H1 (cell line): ENCODE results near the gene PLA2G4A. TPM values are rescaled to one million over a fixed set of nuclear protein-coding genes. Genes with fewer than 3 reads are reported as not detected.

Experiments used
- BACH1 ChIP-seq: IDR thresholded peaks from 2 replicates; pipeline ENCODE4 v1.6.1; 2012; ENCODE audit warnings: low read length, improper control_type of control experiment
- BRCA1 ChIP-seq: IDR thresholded peaks from 2 replicates; pipeline ENCODE4 v1.6.1; 2012; ENCODE audit warnings: low read depth, low read length, improper control_type of control experiment
- CEBPB ChIP-seq: IDR thresholded peaks from 2 replicates; pipeline ENCODE4 v1.6.1; 2012; ENCODE audit warnings: low read depth, low read length
- EP300 ChIP-seq, 2 experiments: IDR thresholded peaks; 1 replicate in 1 of 2; 2 replicates in 1 of 2; pipeline ENCODE4 v1.6.1; 2011 to 2012; ENCODE audit warnings: low read depth in 2 of 2, low read length in 2 of 2, mild to moderate bottlenecking in 2 of 2, borderline replicate concordance in 1 of 2, inconsistent platforms in 1 of 2, moderate library complexity in 1 of 2
- SIN3A ChIP-seq, 2 experiments: IDR thresholded peaks in 1 of 2; conservative IDR thresholded peaks in 1 of 2; 2 replicates each; pipeline ENCODE4 v1.6.1; 2011 to 2012; ENCODE audit warnings: low read length in 2 of 2, improper control_type of control experiment in 1 of 2, low read depth in 1 of 2, mild to moderate bottlenecking in 1 of 2
- polyA plus RNA-seq, 7 experiments: library from polyadenylated mRNA; depleted of rRNA in 3 of 7; stranded (reverse) in 5 of 7; unstranded in 2 of 7; fragments of >200 nt in 5 of 7; fragments of 200-250 nt in 2 of 7; gene quantifications; 1 replicate in 5 of 7; 2 replicates in 1 of 7; 4 replicates in 1 of 7; pipeline versions ENCODE4 v1.2.1 to v1.2.3, GENCODE V29; 2011 to 2013; ENCODE audit warnings: missing spikeins in 2 of 7, mixed read lengths in 2 of 7
- total RNA-seq: library from RNA; stranded (reverse); fragmentation: NEBNext Ultra II Directional; extraction: Animal tissue kit (Norgen Biotek cat#: 25700); gene quantifications from 2 replicates; pipeline ENCODE4 v1.2.1, GENCODE V29; 2021
- TF ChIP-seq, protein P1 (sequence below): fragments of 300-600 bp; sonication (generic); IDR thresholded peaks from 2 replicates; pipeline ENCODE4 v1.7.1; 2012; ENCODE audit warnings: low read length, moderate library complexity, mild to moderate bottlenecking, inconsistent platforms; ENCODE audit not compliant: insufficient replicate concordance

PLA2G4A gene
- total and polyA plus RNA-seq, 2 of the 8 experiments (the other 6 are each of a cell fraction or from before 2014, with no cell fraction given), result 0.63 to 1.4 TPM

DNA sequence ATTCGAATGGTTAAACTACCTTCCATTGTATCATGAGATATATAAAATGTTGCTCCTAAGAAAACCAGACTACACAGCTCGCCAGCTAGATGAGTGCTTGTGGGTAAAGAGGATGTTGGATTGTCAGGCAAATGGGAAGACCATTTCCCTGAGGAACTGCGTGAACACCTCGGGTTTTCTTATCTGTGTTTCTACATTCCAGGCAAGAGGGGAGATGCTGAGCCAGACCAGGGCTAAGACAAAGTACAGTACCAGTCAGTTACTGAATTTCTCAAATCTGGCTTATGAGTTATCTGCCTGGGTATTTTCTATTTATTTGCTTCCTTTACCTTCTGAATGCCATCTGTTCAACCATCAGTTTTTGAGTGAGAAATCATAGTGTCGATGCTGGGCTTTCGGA is 170.8 kb downstream of the PLA2G4A start (continued):
- TF ChIP-seq EP300 (IDR thresholded peaks at IDR 0.05; ENCODE audit: borderline replicate concordance in 1 of 2, low read depth in 2 of 2, low read length in 2 of 2), result no peak
- TF ChIP-seq, protein P1, sequence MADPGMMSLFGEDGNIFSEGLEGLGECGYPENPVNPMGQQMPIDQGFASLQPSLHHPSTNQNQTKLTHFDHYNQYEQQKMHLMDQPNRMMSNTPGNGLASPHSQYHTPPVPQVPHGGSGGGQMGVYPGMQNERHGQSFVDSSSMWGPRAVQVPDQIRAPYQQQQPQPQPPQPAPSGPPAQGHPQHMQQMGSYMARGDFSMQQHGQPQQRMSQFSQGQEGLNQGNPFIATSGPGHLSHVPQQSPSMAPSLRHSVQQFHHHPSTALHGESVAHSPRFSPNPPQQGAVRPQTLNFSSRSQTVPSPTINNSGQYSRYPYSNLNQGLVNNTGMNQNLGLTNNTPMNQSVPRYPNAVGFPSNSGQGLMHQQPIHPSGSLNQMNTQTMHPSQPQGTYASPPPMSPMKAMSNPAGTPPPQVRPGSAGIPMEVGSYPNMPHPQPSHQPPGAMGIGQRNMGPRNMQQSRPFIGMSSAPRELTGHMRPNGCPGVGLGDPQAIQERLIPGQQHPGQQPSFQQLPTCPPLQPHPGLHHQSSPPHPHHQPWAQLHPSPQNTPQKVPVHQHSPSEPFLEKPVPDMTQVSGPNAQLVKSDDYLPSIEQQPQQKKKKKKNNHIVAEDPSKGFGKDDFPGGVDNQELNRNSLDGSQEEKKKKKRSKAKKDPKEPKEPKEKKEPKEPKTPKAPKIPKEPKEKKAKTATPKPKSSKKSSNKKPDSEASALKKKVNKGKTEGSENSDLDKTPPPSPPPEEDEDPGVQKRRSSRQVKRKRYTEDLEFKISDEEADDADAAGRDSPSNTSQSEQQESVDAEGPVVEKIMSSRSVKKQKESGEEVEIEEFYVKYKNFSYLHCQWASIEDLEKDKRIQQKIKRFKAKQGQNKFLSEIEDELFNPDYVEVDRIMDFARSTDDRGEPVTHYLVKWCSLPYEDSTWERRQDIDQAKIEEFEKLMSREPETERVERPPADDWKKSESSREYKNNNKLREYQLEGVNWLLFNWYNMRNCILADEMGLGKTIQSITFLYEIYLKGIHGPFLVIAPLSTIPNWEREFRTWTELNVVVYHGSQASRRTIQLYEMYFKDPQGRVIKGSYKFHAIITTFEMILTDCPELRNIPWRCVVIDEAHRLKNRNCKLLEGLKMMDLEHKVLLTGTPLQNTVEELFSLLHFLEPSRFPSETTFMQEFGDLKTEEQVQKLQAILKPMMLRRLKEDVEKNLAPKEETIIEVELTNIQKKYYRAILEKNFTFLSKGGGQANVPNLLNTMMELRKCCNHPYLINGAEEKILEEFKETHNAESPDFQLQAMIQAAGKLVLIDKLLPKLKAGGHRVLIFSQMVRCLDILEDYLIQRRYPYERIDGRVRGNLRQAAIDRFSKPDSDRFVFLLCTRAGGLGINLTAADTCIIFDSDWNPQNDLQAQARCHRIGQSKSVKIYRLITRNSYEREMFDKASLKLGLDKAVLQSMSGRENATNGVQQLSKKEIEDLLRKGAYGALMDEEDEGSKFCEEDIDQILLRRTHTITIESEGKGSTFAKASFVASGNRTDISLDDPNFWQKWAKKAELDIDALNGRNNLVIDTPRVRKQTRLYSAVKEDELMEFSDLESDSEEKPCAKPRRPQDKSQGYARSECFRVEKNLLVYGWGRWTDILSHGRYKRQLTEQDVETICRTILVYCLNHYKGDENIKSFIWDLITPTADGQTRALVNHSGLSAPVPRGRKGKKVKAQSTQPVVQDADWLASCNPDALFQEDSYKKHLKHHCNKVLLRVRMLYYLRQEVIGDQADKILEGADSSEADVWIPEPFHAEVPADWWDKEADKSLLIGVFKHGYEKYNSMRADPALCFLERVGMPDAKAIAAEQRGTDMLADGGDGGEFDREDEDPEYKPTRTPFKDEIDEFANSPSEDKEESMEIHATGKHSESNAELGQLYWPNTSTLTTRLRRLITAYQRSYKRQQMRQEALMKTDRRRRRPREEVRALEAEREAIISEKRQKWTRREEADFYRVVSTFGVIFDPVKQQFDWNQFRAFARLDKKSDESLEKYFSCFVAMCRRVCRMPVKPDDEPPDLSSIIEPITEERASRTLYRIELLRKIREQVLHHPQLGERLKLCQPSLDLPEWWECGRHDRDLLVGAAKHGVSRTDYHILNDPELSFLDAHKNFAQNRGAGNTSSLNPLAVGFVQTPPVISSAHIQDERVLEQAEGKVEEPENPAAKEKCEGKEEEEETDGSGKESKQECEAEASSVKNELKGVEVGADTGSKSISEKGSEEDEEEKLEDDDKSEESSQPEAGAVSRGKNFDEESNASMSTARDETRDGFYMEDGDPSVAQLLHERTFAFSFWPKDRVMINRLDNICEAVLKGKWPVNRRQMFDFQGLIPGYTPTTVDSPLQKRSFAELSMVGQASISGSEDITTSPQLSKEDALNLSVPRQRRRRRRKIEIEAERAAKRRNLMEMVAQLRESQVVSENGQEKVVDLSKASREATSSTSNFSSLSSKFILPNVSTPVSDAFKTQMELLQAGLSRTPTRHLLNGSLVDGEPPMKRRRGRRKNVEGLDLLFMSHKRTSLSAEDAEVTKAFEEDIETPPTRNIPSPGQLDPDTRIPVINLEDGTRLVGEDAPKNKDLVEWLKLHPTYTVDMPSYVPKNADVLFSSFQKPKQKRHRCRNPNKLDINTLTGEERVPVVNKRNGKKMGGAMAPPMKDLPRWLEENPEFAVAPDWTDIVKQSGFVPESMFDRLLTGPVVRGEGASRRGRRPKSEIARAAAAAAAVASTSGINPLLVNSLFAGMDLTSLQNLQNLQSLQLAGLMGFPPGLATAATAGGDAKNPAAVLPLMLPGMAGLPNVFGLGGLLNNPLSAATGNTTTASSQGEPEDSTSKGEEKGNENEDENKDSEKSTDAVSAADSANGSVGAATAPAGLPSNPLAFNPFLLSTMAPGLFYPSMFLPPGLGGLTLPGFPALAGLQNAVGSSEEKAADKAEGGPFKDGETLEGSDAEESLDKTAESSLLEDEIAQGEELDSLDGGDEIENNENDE, result no peak
- no peak for TF ChIP-seq BACH1
- no peak for TF ChIP-seq SIN3A (conservative IDR thresholded peaks at IDR 0.05 in 1 of 2, IDR thresholded peaks at IDR 0.05 in 1 of 2; ENCODE audit: low read depth in 1 of 2, low read length in 2 of 2)
- TF ChIP-seq BRCA1, result no peak
- no peak for TF ChIP-seq CEBPB
